Adrenal gland (tissue), 12 donors: ENCODE results near the gene FGA. TPM values are rescaled to one million over a fixed set of nuclear protein-coding genes. Genes with fewer than 3 reads are reported as not detected.

ENCODE experiments used
- DNase-seq, 7 donors: peaks; one replicate each; pipeline ENCODE4 v3.0.0-alpha.2; 2019 to 2020
- H3K27ac ChIP-seq, 5 donors: fragments of 200-600 bp; sonication (generic) in 4 of 5; 1 replicate in 3 of 5; 2 replicates in 2 of 5; pipeline versions ENCODE4 v1.5.1 to v1.8.0; 2016 to 2020; ENCODE audit warnings: mild to moderate bottlenecking in 1 of 5
- H3K27me3 ChIP-seq: fragments of 200-600 bp; 2 replicates; pipeline ENCODE4 v1.8.0; 2021
- H3K36me3 ChIP-seq, 2 donors: fragments of 200-600 bp; replicated peaks in 1 of 2; 1 replicate in 1 of 2; 2 replicates in 1 of 2; pipeline versions ENCODE4 v1.5.1 to v1.8.0; 2018 to 2022
- H3K4me1 ChIP-seq, 2 donors: fragments of 200-600 bp; replicated peaks in 1 of 2; 1 replicate in 1 of 2; 2 replicates in 1 of 2; pipeline versions ENCODE4 v1.5.1 to v1.8.0; 2018 to 2021
- H3K4me3 ChIP-seq, 4 donors: fragments of 200-600 bp; sonication (generic) in 3 of 4; one replicate each; pipeline ENCODE4 v1.5.1; 2016 to 2018
- H3K9me3 ChIP-seq, 3 donors: fragments of 200-600 bp; sonication (generic) in 1 of 3; replicated peaks in 1 of 3; 1 replicate in 2 of 3; 2 replicates in 1 of 3; pipeline versions ENCODE4 v1.5.1 to v1.8.0; 2016 to 2021
- POLR2A ChIP-seq, 2 donors: fragments of 450-650 bp; IDR thresholded peaks; one replicate each; pipeline ENCODE4 v1.6.1; 2017; ENCODE audit warnings: antibody characterized with exemption in 2 of 2, mild to moderate bottlenecking in 2 of 2, moderate library complexity in 1 of 2
- WGBS, 4 donors: extraction: QIAGEN DNeasy Blood & Tissue Kit in 2 of 4; methylation state at CpG; one replicate each; pipeline versions ENCODE4 v1.1.5 to v1.1.7; 2013 to 2017; 5-methylcytosine and 5-hydroxymethylcytosine counted together
- intact Hi-C, 2 donors: fragments of 100-400 bp; cut with DNase I; formaldehyde crosslinking; loops; one replicate each; pipeline versions ENCODE4 v1.14.1 to v1.15.0; 2022 to 2023
- polyA plus RNA-seq, 3 donors: library from polyadenylated mRNA; stranded (reverse); fragments of 200-250 nt in 2 of 3; fragments of 350-450 nt in 1 of 3; fragmentation: Illumina TruSeq in 1 of 3; extraction: RNeasy Lipid Tissue Mini Kit (QIAGEN cat#74804) in 1 of 3; gene quantifications; one replicate each; pipeline ENCODE4 v1.2.3, GENCODE V29; 2013 to 2014
- total RNA-seq, 9 donors: library from RNA; depleted of rRNA in 4 of 9; stranded (reverse); fragments of >200 nt in 4 of 9; fragments of 120-200 nt in 1 of 9; fragmentation: NEBNext Ultra II Directional in 1 of 9; extraction: Animal tissue kit (Norgen Biotek cat#: 25700) in 1 of 9; gene quantifications; one replicate each; pipeline versions ENCODE4 v1.1.0 to v1.2.4, GENCODE V29; 2013 to 2023
- TF ChIP-seq, protein P1 (sequence below), 6 experiments: fragments of 450-650 bp in 4 of 6; fragments of 200-600 bp in 2 of 6; sonication (generic) in 1 of 6; IDR thresholded peaks; 1 replicate in 5 of 6; 2 replicates in 1 of 6; pipeline versions ENCODE4 v1.5.1 to v1.8.0; 2016 to 2021; ENCODE audit warnings: antibody characterized with exemption in 6 of 6, mild to moderate bottlenecking in 2 of 6, moderate library complexity in 1 of 6
- donor health status: healthy with polysubstance abuse.
- donor health status: Bipolar disorder and iron deficiency.
- donor health status: DM: yes; HTN: yes; CAD: no.
- donor health status: DM: no; HTN: no; CAD: no.
- donor health status: DM: no; HTN: no; CAD: no.
- donor health status: DM: yes; HTN: yes; CAD: no.

FGA gene
- total and polyA plus RNA-seq, 12 donors: 0.03 to 4.9 (median 0.72) TPM; not detected in 3

DNA sequence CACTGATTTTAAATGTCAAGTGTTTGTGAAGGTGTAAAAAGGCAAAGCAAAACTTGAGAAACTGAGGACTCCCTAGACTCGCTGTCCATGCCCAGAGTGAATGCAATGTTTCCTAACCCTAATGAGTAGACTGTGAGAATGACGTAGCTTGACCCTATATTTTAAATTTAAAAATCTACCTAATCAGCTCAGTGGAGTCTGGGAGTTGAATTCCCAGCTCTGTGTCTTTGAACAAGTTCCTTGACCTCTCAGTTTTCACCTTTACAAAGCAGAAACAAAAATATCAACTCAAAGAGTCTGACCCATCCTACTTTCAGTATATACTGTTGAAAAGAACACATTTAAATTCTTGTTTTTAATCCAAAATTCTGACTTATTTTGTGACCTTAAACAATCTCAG, 2.3 kb downstream of the FGA start:
- TF ChIP-seq, protein P1, sequence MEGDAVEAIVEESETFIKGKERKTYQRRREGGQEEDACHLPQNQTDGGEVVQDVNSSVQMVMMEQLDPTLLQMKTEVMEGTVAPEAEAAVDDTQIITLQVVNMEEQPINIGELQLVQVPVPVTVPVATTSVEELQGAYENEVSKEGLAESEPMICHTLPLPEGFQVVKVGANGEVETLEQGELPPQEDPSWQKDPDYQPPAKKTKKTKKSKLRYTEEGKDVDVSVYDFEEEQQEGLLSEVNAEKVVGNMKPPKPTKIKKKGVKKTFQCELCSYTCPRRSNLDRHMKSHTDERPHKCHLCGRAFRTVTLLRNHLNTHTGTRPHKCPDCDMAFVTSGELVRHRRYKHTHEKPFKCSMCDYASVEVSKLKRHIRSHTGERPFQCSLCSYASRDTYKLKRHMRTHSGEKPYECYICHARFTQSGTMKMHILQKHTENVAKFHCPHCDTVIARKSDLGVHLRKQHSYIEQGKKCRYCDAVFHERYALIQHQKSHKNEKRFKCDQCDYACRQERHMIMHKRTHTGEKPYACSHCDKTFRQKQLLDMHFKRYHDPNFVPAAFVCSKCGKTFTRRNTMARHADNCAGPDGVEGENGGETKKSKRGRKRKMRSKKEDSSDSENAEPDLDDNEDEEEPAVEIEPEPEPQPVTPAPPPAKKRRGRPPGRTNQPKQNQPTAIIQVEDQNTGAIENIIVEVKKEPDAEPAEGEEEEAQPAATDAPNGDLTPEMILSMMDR (IDR thresholded peaks at IDR 0.05): no peak
- no peak for TF ChIP-seq POLR2A (IDR thresholded peaks at IDR 0.05)
- no peaks in the 10 kb centered on the region for H3K4me1 ChIP-seq
- intact Hi-C loops: no loop called here
- no peak overlapping the region for H3K27ac ChIP-seq
- H3K9me3 ChIP-seq: no peaks in the 10 kb centered on the region
- H3K36me3 ChIP-seq: no peaks in the 10 kb centered on the region
- H3K27me3 ChIP-seq: peaks cover 4% of the 10 kb centered on the region
- no peak for DNase-seq
- no peak overlapping the region for H3K4me3 ChIP-seq
- 65 to 80% (median 77%) methylated on average over 2 of the region's 2 CpGs for WGBS, 4 donors

DNA sequence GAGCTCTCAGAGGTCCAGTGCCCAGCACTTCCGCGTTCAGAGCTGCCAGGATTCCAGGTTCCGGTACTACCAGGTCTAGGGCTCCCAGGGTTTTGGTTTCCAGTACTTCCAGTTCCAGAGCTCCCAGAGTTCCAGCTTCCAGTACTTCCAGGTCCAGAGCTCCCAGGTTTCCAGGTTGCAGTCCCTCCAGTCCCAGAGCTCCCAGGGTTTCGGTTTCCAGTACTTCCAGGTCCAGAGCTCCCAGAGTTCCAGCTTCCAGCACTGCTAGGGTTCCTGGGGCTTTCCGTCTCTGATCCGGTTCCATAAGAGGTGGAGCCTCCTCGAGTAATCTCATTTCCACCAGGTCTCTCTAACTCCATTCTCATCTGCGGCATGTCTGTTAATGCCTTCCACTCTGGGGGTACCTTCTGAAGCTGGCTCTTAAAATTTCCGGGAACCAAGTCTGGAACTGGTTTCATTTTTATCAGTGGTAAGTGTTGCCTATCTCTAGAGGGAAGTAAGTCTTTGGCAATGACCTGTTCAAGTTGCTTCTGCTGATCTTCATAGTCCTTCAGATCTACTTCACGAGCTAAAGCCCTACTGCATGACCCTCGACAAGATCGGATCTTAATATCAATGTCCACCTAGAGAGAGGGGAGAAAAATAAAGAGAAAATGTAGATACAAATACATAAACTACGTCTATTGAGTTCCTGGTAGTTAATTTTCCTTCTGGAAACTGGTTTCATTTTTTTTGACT, 4.1 kb downstream of the FGA start:
- Histone ChIP-seq H3K27ac (no peak overlapping the region), H3K4me3 (no peak overlapping the region), H3K36me3 (no peaks in the 10 kb centered on the region), H3K9me3 (no peaks in the 10 kb centered on the region), H3K27me3 (peaks cover 4% of the 10 kb centered on the region), H3K4me1 (no peaks in the 10 kb centered on the region)
- DNase-seq: no peak
- WGBS, 4 donors: 77 to 88% (median 79%) methylated on average over 10 to 13 of the region's 13 CpGs
- TF ChIP-seq, protein P1 (IDR thresholded peaks at IDR 0.05): no peak
- TF ChIP-seq POLR2A (IDR thresholded peaks at IDR 0.05): no peak
- intact Hi-C loops: no loop called here

DNA sequence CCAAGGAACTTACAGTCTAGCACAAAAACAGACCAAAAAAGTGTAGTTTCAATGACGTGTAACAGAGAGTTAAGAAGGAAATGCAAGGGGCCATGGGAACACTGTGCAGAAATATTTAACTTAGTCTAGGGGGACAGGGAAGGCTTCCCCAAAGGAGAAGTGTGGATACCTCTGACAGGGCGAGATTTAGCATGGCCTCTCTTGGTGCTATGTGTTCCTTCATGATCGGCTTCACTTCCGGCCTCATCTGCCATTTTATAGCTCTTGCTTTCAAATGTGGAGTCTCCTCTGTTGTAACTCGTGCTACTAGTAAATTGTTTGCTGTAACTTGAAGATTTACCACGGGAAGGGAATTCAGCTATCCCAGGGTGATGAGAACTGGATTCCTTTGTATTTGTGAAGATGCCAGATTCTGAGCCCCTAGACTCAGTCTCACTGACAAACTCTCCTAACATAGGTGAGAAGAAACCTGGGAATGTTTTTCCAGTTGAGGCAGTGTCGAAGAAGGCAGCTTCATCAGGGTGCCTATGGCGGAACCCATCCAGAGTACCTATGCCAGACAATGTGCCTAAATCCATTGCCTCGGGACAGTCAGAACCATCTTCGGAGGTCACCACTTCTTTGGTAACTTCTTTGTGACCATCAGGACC, 5.0 kb downstream of the FGA start:
- WGBS, 4 donors: 76 to 84% (median 81%) methylated on average over 10 of the region's 10 CpGs

DNA sequence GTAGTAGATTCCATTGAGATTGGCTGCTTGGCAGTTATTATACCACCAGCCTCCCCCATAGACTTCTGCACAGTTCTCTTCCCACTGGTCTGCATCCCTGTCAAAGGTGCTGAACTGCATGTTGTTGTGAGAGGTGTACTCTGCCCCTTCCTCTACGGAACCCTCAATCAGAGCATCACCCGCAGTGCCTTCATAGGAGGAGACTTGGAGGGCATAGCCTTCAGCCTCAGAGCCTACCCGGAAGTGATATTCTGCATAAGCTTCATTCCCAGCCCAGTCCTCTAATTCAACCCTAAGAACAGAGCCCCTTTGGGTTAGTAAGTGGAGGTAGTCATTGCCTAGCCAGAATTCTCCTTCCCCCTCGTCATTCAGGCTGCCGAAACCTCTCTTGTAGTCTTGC, 6.3 kb downstream of the FGA start:
- no peak for TF ChIP-seq POLR2A (IDR thresholded peaks at IDR 0.05)
- TF ChIP-seq, protein P1 (IDR thresholded peaks at IDR 0.05): no peak
- Histone ChIP-seq H3K27me3 (no peaks in the 10 kb centered on the region), H3K4me3 (no peak overlapping the region), H3K4me1 (no peaks in the 10 kb centered on the region), H3K27ac (no peak overlapping the region), H3K36me3 (no peaks in the 10 kb centered on the region), H3K9me3 (no peaks in the 10 kb centered on the region)
- no peak for DNase-seq
- 75 to 82% (median 80%) methylated on average over 5 of the region's 5 CpGs for WGBS, 4 donors
- intact Hi-C loops: no loop called here

More for the DNA sequence above, 5.0 kb downstream of the FGA start:
- H3K36me3 ChIP-seq: no peaks in the 10 kb centered on the region
- TF ChIP-seq, protein P1 (IDR thresholded peaks at IDR 0.05): no peak
- no peak for TF ChIP-seq POLR2A (IDR thresholded peaks at IDR 0.05)
- no peak for DNase-seq
- peaks cover 4% of the 10 kb centered on the region for H3K27me3 ChIP-seq
- no peak overlapping the region for H3K4me3 ChIP-seq
- H3K27ac ChIP-seq: no peak overlapping the region
- intact Hi-C loops: no loop called here
- no peaks in the 10 kb centered on the region for H3K9me3 ChIP-seq
- H3K4me1 ChIP-seq: no peaks in the 10 kb centered on the region
